ENCODE results near the gene IL13RA1. TPM values are rescaled to one million over a fixed set of nuclear protein-coding genes. Genes with fewer than 3 reads are reported as not detected.
"Not testable (repeated sequence)": the region's sequence is repeated elsewhere in the genome, so short reads cannot be mapped to it uniquely, and the experiment has no call there.

The IL13RA1 gene
- total RNA-seq, 1 donor from 2014 or later: 3.2 TPM

DNA sequence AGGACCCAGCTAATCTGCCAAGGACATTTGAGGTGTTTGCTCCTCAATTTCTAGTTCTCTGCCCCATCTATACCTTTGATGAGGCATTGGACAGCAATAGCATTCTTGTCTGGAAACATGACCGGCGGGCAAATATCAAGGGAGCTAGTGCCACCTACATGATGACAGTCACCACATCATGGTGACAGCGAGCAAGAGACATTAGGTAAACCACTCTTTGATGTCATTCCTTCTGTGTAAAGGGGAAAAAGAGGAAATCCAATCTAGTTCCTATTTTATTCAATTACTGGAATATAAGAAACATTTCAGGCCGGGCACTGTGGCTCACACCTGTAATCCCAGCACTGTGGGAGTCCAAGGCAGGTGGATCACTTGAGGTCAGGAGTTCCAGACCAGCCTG is 20.7 kb upstream of the IL13RA1 start:
- no peak overlapping the region for H3K9ac ChIP-seq
- no peaks in the 10 kb centered on the region for H3K4me1 ChIP-seq
- no peaks in the 10 kb centered on the region for H3F3A ChIP-seq (ENCODE audit: low read depth)
- no peak overlapping the region for H3K27ac Mint-ChIP-seq
- no peaks in the 10 kb centered on the region for H3K4me1 Mint-ChIP-seq
- H3K4me3 ChIP-seq: no peak overlapping the region
- H4K20me1 ChIP-seq (ENCODE audit: low read depth): no peaks in the 10 kb centered on the region
- H3K9me3 Mint-ChIP-seq: no peaks in the 10 kb centered on the region
- H2AFZ ChIP-seq (replicated peaks): no peak overlapping the region
- H3K36me3 ChIP-seq: no peaks in the 10 kb centered on the region
- H3K27ac ChIP-seq: no peak overlapping the region
- no peak for DNase-seq (ENCODE audit: low spot score)
- no peaks in the 10 kb centered on the region for H3K79me2 ChIP-seq (ENCODE audit: low read depth)
- no peak overlapping the region for H3K4me2 ChIP-seq
- TF ChIP-seq CTCF (IDR thresholded peaks at IDR 0.05): no peak
- no peak for TF ChIP-seq EZH2phosphoT487 (IDR thresholded peaks at IDR 0.05)
- no peak for TF ChIP-seq EZH2 (IDR thresholded peaks at IDR 0.05)
- H3K27me3 Mint-ChIP-seq (ENCODE audit: insufficient read depth, low read depth): peaks cover 5% of the 10 kb centered on the region
- no peak overlapping the region for H3K4me3 Mint-ChIP-seq
- no peaks in the 10 kb centered on the region for H3K27me3 ChIP-seq
- H3K9me3 ChIP-seq (ENCODE audit: low read depth): no peaks in the 10 kb centered on the region
- no peaks in the 10 kb centered on the region for H3K36me3 Mint-ChIP-seq

DNA sequence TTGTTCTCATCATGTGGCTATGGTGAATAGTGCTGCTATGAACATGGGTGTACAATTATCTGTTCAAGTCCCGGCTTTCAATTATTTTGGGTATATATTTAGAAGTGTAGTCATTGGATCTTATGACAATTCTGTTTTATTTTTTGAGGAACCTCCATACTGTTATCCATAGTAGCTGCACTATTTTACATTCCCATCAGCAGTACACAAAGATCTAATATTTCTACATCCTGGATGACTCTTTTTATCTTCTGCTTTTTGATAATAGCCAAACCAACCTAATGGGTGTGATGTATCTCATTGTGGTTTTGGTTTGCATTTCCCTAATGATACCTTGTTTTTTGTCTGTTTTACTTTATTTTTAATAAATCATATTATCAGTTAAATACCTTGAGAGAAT is 12.9 kb upstream of the IL13RA1 start:
- Mint-ChIP-seq H3K27me3 (ENCODE audit: insufficient read depth, low read depth) (peaks cover 5% of the 10 kb centered on the region), H3K9me3 (peaks cover 2% of the 10 kb centered on the region), H3K36me3 (no peaks in the 10 kb centered on the region), H3K4me1 (no peaks in the 10 kb centered on the region), H3K27ac (no peak overlapping the region), H3K4me3 (no peak overlapping the region)
- no peak for DNase-seq (ENCODE audit: low spot score)
- Histone ChIP-seq H3K79me2 (ENCODE audit: low read depth) (no peaks in the 10 kb centered on the region), H3K36me3 (no peaks in the 10 kb centered on the region), H4K20me1 (ENCODE audit: low read depth) (no peaks in the 10 kb centered on the region), H3K4me1 (no peaks in the 10 kb centered on the region), H3K9ac (no peak overlapping the region), H3K27me3 (no peaks in the 10 kb centered on the region), H2AFZ (replicated peaks) (no peak overlapping the region), H3K4me3 (no peak overlapping the region), H3K4me2 (no peak overlapping the region), H3K27ac (no peak overlapping the region), H3K9me3 (ENCODE audit: low read depth) (peaks cover 3% of the 10 kb centered on the region), H3F3A (ENCODE audit: low read depth) (no peaks in the 10 kb centered on the region)
- TF ChIP-seq EZH2 (IDR thresholded peaks at IDR 0.05) (no peak), CTCF (IDR thresholded peaks at IDR 0.05) (no peak), EZH2phosphoT487 (IDR thresholded peaks at IDR 0.05) (no peak)

GRCh38 chrX:118715917-118716316 is 11.5 kb upstream of the IL13RA1 start:
- not testable (repeated sequence) for H3K27ac Mint-ChIP-seq; DNase-seq (ENCODE audit: low spot score); H3K36me3 Mint-ChIP-seq; H3K4me1 Mint-ChIP-seq; H3K9me3 Mint-ChIP-seq; H4K20me1 ChIP-seq (ENCODE audit: low read depth); H3F3A ChIP-seq (ENCODE audit: low read depth); H3K27ac ChIP-seq; H3K4me1 ChIP-seq; H3K9me3 ChIP-seq (ENCODE audit: low read depth); H3K27me3 Mint-ChIP-seq (ENCODE audit: insufficient read depth, low read depth); H3K36me3 ChIP-seq; H3K9ac ChIP-seq; H3K4me3 ChIP-seq; H2AFZ ChIP-seq (replicated peaks); H3K79me2 ChIP-seq (ENCODE audit: low read depth); H3K27me3 ChIP-seq; H3K4me2 ChIP-seq
- H3K4me3 Mint-ChIP-seq: peak overlapping the region; percentile 72

DNA sequence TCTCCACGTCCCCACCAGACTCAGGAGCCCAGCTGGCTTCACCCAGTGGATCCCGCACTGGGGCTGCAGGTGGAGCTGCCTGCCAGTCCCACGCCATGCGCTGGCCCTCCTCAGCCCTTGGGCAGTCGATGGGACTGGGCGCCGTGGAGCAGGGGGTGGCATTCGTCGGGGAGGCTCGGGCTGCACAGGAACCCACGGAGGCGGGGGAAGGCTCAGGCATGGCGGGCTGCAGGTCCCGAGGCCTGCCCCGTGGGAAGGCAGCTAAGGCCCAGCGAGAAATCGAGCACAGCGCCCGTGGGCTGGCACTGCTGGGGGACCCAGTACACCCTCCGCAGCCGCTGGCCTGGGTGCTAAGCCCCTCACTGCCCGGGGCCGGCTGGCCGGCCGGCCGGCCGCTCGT is 10.6 kb upstream of the IL13RA1 start:
- not testable (repeated sequence) for H4K20me1 ChIP-seq (ENCODE audit: low read depth); H3K27me3 ChIP-seq; H3K79me2 ChIP-seq (ENCODE audit: low read depth); H3K4me1 ChIP-seq; H2AFZ ChIP-seq (replicated peaks); H3K27me3 Mint-ChIP-seq (ENCODE audit: insufficient read depth, low read depth); DNase-seq (ENCODE audit: low spot score); H3K9me3 ChIP-seq (ENCODE audit: low read depth); H3K4me2 ChIP-seq; H3K9ac ChIP-seq; H3K9me3 Mint-ChIP-seq; H3K27ac ChIP-seq; H3K27ac Mint-ChIP-seq; H3K4me1 Mint-ChIP-seq; H3K4me3 Mint-ChIP-seq; H3K36me3 Mint-ChIP-seq; H3K36me3 ChIP-seq; H3K4me3 ChIP-seq; H3F3A ChIP-seq (ENCODE audit: low read depth)
